PC-3 (cell line): ENCODE results near the gene PCDH9. TPM values are rescaled to one million over a fixed set of nuclear protein-coding genes. Genes with fewer than 3 reads are reported as not detected.
A peak's percentile ranks its signal among the peaks of the same experiment; 100 is the strongest.

Experiments used
- ATAC-seq: fragments of 200-7000 bp; cut with Tn5 transposase; 2 replicates; pipeline ENCODE4 v1.9.1; 2020; ENCODE audit warnings: mild to moderate bottlenecking, moderate library complexity
- BruUV-seq: library from RNA; stranded (reverse); fragments of 400-500 nt; replicated peaks from 2 replicates; lab custom pipeline; 2021; lab: Mats Ljungman, UMichigan
- CTCF ChIA-PET: fragments of 300-600 bp; sonication (Branson Sonifier 250); formaldehyde crosslinking; loops from one replicate; lab custom pipeline; 2022; ENCODE audit warnings: antibody characterized with exemption; lab: Charles Lee
- POLR2A ChIA-PET: fragments of 300-600 bp; sonication (Branson Sonifier 250); formaldehyde crosslinking; loops from one replicate; lab custom pipeline; 2022; ENCODE audit warnings: antibody characterized with exemption; ENCODE audit not compliant: unreplicated experiment; lab: Charles Lee
- DNase-seq: peaks from one replicate; pipeline ENCODE4 v3.0.0-alpha.2; 2015
- H2AFZ ChIP-seq: fragments of 300-600 bp; sonication (generic); 2 replicates; pipeline ENCODE4 v1.6.0; 2016; ENCODE audit warnings: antibody characterized with exemption, low read length
- H3F3A ChIP-seq: fragments of 300-600 bp; sonication (generic); one replicate; pipeline ENCODE4 v1.6.0; 2017; ENCODE audit warnings: antibody characterized with exemption, low read length, control low read depth, mild to moderate bottlenecking; ENCODE audit not compliant: unreplicated experiment
- H3K27ac ChIP-seq: fragments of 300-600 bp; sonication (generic); 2 replicates; pipeline ENCODE4 v1.5.1; 2016; ENCODE audit warnings: mild to moderate bottlenecking, low read length
- H3K27me3 ChIP-seq: fragments of 300-600 bp; sonication (generic); 2 replicates; pipeline ENCODE4 v1.6.1; 2016; ENCODE audit warnings: low read length, mixed read lengths
- H3K36me3 ChIP-seq: fragments of 300-600 bp; sonication (generic); 2 replicates; pipeline ENCODE4 v1.6.1; 2016; ENCODE audit warnings: low read depth, mixed run types, low read length, mixed read lengths
- H3K4me1 ChIP-seq: fragments of 300-600 bp; sonication (generic); 2 replicates; pipeline ENCODE4 v1.5.1; 2016; ENCODE audit warnings: low read length; ENCODE audit not compliant: insufficient read depth
- H3K4me2 ChIP-seq: fragments of 300-600 bp; sonication (generic); 2 replicates; pipeline ENCODE4 v1.6.0; 2016; ENCODE audit warnings: low read length
- H3K4me3 ChIP-seq: fragments of 300-600 bp; sonication (generic); 2 replicates; pipeline ENCODE4 v1.5.1; 2016; ENCODE audit warnings: mild to moderate bottlenecking, low read length, mixed read lengths
- H3K79me2 ChIP-seq: fragments of 300-600 bp; sonication (generic); 2 replicates; pipeline ENCODE4 v1.6.1; 2017; ENCODE audit warnings: low read length, mixed read lengths
- H3K9ac ChIP-seq: fragments of 300-600 bp; sonication (generic); 2 replicates; pipeline ENCODE4 v1.6.0; 2016; ENCODE audit warnings: mild to moderate bottlenecking, low read length
- H3K9me2 ChIP-seq: fragments of 300-600 bp; sonication (generic); replicated peaks from 2 replicates; pipeline ENCODE4 v1.6.1; 2016; ENCODE audit warnings: mixed run types, low read length, mixed read lengths
- H3K9me3 ChIP-seq: fragments of 300-600 bp; sonication (generic); 2 replicates; pipeline ENCODE4 v1.6.1; 2016; ENCODE audit warnings: low read length, mixed read lengths
- H4K20me1 ChIP-seq: fragments of 300-600 bp; sonication (generic); 2 replicates; pipeline ENCODE4 v1.6.1; 2016; ENCODE audit warnings: low read length, mixed read lengths
- EZH2 ChIP-seq: fragments of 300-600 bp; sonication (generic); IDR thresholded peaks from one replicate; pipeline ENCODE4 v1.6.1; 2017; ENCODE audit warnings: antibody characterized with exemption, mild to moderate bottlenecking, low read length; ENCODE audit not compliant: unreplicated experiment
- EZH2phosphoT487 ChIP-seq: fragments of 300-600 bp; sonication (generic); IDR thresholded peaks from 2 replicates; pipeline ENCODE4 v1.6.1; 2018; ENCODE audit warnings: mild to moderate bottlenecking, antibody characterized with exemption, low read length, borderline replicate concordance
- intact Hi-C: fragments of 100-400 bp; cut with micrococcal nuclease; formaldehyde crosslinking; loops from 2 replicates; pipeline ENCODE4 v1.9.0; 2023
- total RNA-seq: library from RNA; depleted of rRNA; stranded (reverse); fragments of >200 nt; gene quantifications from 2 replicates; pipeline ENCODE4 v1.2.3, GENCODE V29; 2014
- TF ChIP-seq, protein P1 (sequence below): fragments of 300-600 bp; sonication (generic); conservative IDR thresholded peaks from 2 replicates; pipeline ENCODE4 v1.5.1; 2017; ENCODE audit warnings: antibody characterized with exemption, low read depth, mild to moderate bottlenecking, low read length

The PCDH9 gene
- total RNA-seq, 1 experiment from 2014 or later: 0.98 TPM

- ATAC-seq (peak; percentile 37; the same call in 1 of the 2 replicates), DNase-seq (no peak)
- Histone ChIP-seq H3K4me3 (no peak overlapping the region), H4K20me1 (no peaks in the 10 kb centered on the region), H3K4me2 (no peak overlapping the region), H3K27ac (no peak overlapping the region), H3K27me3 (no peaks in the 10 kb centered on the region), H3K79me2 (no peaks in the 10 kb centered on the region), H3K4me1 (no peaks in the 10 kb centered on the region), H3K9me3 (no peaks in the 10 kb centered on the region), H2AFZ (no peak overlapping the region), H3F3A (no peaks in the 10 kb centered on the region), H3K9me2 (no peaks in the 10 kb centered on the region), H3K9ac (no peak overlapping the region), H3K36me3 (no peaks in the 10 kb centered on the region)
- CTCF ChIA-PET: no interaction called here
- TF ChIP-seq EZH2phosphoT487 (no peak), EZH2 (no peak)
- TF ChIP-seq, protein P1, sequence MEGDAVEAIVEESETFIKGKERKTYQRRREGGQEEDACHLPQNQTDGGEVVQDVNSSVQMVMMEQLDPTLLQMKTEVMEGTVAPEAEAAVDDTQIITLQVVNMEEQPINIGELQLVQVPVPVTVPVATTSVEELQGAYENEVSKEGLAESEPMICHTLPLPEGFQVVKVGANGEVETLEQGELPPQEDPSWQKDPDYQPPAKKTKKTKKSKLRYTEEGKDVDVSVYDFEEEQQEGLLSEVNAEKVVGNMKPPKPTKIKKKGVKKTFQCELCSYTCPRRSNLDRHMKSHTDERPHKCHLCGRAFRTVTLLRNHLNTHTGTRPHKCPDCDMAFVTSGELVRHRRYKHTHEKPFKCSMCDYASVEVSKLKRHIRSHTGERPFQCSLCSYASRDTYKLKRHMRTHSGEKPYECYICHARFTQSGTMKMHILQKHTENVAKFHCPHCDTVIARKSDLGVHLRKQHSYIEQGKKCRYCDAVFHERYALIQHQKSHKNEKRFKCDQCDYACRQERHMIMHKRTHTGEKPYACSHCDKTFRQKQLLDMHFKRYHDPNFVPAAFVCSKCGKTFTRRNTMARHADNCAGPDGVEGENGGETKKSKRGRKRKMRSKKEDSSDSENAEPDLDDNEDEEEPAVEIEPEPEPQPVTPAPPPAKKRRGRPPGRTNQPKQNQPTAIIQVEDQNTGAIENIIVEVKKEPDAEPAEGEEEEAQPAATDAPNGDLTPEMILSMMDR: no peak
- intact Hi-C loops: no loop called here
- POLR2A ChIA-PET: no interaction called here
- no TSS peak for BruUV-seq
Measured at GRCh38 chr13:66461021-66461420, 769.1 kb downstream of the PCDH9 start.

- TF ChIP-seq, protein P1: no peak
- TF ChIP-seq EZH2 (no peak), EZH2phosphoT487 (no peak)
- no peaks in the 10 kb centered on the region for H3K9me2 ChIP-seq
- no peaks in the 10 kb centered on the region for H3K4me1 ChIP-seq
- no peak overlapping the region for H3K4me2 ChIP-seq
- no peaks in the 10 kb centered on the region for H3K36me3 ChIP-seq
- H3K79me2 ChIP-seq: no peaks in the 10 kb centered on the region
- intact Hi-C loops: no loop called here
- H2AFZ ChIP-seq: no peak overlapping the region
- DNase-seq (no peak), ATAC-seq (no peak)
- H4K20me1 ChIP-seq: no peaks in the 10 kb centered on the region
- BruUV-seq: no TSS peak
- ChIA-PET POLR2A (interaction anchor here (0.5 kb wide), 1 partner anchor 30 kb away, joined by 3 read pairs; no protein-coding TSS in a partner anchor), CTCF (no interaction called here)
- no peak overlapping the region for H3K27ac ChIP-seq
- H3K27me3 ChIP-seq: no peaks in the 10 kb centered on the region
- H3K9ac ChIP-seq: no peak overlapping the region
- no peaks in the 10 kb centered on the region for H3F3A ChIP-seq
- H3K4me3 ChIP-seq: no peak overlapping the region
- no peaks in the 10 kb centered on the region for H3K9me3 ChIP-seq
Measured at GRCh38 chr13:66459634-66460033, 770.5 kb downstream of the PCDH9 start.

- ChIA-PET POLR2A (no interaction called here), CTCF (no interaction called here)
- intact Hi-C loops: no loop called here
- DNase-seq (no peak), ATAC-seq (no peak)
- H3K36me3 ChIP-seq: no peaks in the 10 kb centered on the region
- no peak overlapping the region for H3K4me3 ChIP-seq
- TF ChIP-seq EZH2phosphoT487 (no peak), EZH2 (no peak)
- TF ChIP-seq, protein P1: no peak
- no peaks in the 10 kb centered on the region for H3K79me2 ChIP-seq
- H3K9ac ChIP-seq: no peak overlapping the region
- H3K4me2 ChIP-seq: no peak overlapping the region
- H3K9me2 ChIP-seq: no peaks in the 10 kb centered on the region
- no TSS peak for BruUV-seq
- H3K9me3 ChIP-seq: no peaks in the 10 kb centered on the region
- no peaks in the 10 kb centered on the region for H3K4me1 ChIP-seq
- H3F3A ChIP-seq: no peaks in the 10 kb centered on the region
- no peak overlapping the region for H2AFZ ChIP-seq
- H4K20me1 ChIP-seq: no peaks in the 10 kb centered on the region
- H3K27me3 ChIP-seq: no peaks in the 10 kb centered on the region
- H3K27ac ChIP-seq: no peak overlapping the region
Measured at GRCh38 chr13:66459143-66459542, 771.0 kb downstream of the PCDH9 start.
